Caco-2 (cell line): ENCODE measurements around the gene HTT. TPM values are rescaled to one million over a fixed set of nuclear protein-coding genes. Genes with fewer than 3 reads are reported as not detected.

ENCODE experiments used
- Bru-seq: library from RNA; stranded (reverse); fragments of 400-500 nt; gene quantifications from one replicate; lab custom pipeline; 2021; lab: Mats Ljungman, UMichigan
- BruChase-seq, 2 experiments: library from RNA; stranded (reverse); fragments of 400-500 nt; gene quantifications; one replicate each; lab custom pipeline; 2021; lab: Mats Ljungman, UMichigan
- BruUV-seq: library from RNA; stranded (reverse); fragments of 400-500 nt; replicated peaks from 2 replicates; lab custom pipeline; 2021; lab: Mats Ljungman, UMichigan
- CTCF ChIA-PET: fragments of 300-600 bp; sonication (Branson Sonifier 250); formaldehyde crosslinking; loops from one replicate; lab custom pipeline; 2022; ENCODE audit warnings: antibody characterized with exemption; lab: Charles Lee
- POLR2A ChIA-PET: fragments of 300-600 bp; sonication (Branson Sonifier 250); formaldehyde crosslinking; loops from one replicate; lab custom pipeline; 2022; ENCODE audit warnings: antibody characterized with exemption; lab: Charles Lee
- DNase-seq, 2 experiments: peaks; one replicate each; pipeline versions ENCODE4 v3.0.0 to v3.0.0-alpha.2; 2020 to 2022
- H3K27me3 ChIP-seq: replicated peaks from 2 replicates; pipeline ENCODE4 v1.6.0; 2011; ENCODE audit warnings: low read length; ENCODE audit not compliant: control insufficient read depth, insufficient read depth
- H3K36me3 ChIP-seq: 2 replicates; pipeline ENCODE4 v1.5.1; 2011; ENCODE audit warnings: low read length; ENCODE audit not compliant: control insufficient read depth, insufficient read depth
- H3K4me1 ChIP-seq: fragments of 250-450 bp; sonication (Bioruptor Pico); 2 replicates; pipeline ENCODE4 v1.5.1; 2020; ENCODE audit warnings: mild to moderate bottlenecking
- H3K4me3 ChIP-seq: 2 replicates; pipeline ENCODE4 v1.5.1; 2011; ENCODE audit warnings: low read depth, mild to moderate bottlenecking, control low read depth, low read length
- H3K9me3 ChIP-seq: fragments of 250-450 bp; sonication (Bioruptor Pico); 2 replicates; pipeline ENCODE4 v1.5.1; 2020; ENCODE audit warnings: mild to moderate bottlenecking, moderate library complexity
- H3K27ac Mint-ChIP-seq: one replicate; pipeline ENCODE4 v1.8.0; 2022; ENCODE audit warnings: mixed read lengths; ENCODE audit not compliant: unreplicated experiment
- H3K27me3 Mint-ChIP-seq: one replicate; pipeline ENCODE4 v1.8.0; 2022; ENCODE audit warnings: mixed read lengths; ENCODE audit not compliant: insufficient read depth, unreplicated experiment
- H3K36me3 Mint-ChIP-seq: one replicate; pipeline ENCODE4 v1.8.0; 2022; ENCODE audit warnings: mild to moderate bottlenecking, mixed read lengths; ENCODE audit not compliant: insufficient read depth, unreplicated experiment
- H3K4me1 Mint-ChIP-seq: one replicate; pipeline ENCODE4 v1.8.0; 2022; ENCODE audit warnings: low read depth, mixed read lengths; ENCODE audit not compliant: unreplicated experiment
- H3K4me3 Mint-ChIP-seq: one replicate; pipeline ENCODE4 v1.8.0; 2022; ENCODE audit warnings: mild to moderate bottlenecking, moderate library complexity, mixed read lengths; ENCODE audit not compliant: unreplicated experiment
- H3K9me3 Mint-ChIP-seq: one replicate; pipeline ENCODE4 v1.8.0; 2022; ENCODE audit warnings: mixed read lengths; ENCODE audit not compliant: unreplicated experiment
- intact Hi-C: fragments of 100-400 bp; cut with micrococcal nuclease; formaldehyde crosslinking; loops from one replicate; pipeline ENCODE4 v1.10.0; 2022; ENCODE audit not compliant: unreplicated experiment
- long read RNA-seq: library from polyadenylated mRNA; stranded (forward); transcript quantifications from one replicate; pipeline ENCODE4 v2.0.0, GENCODE V29; 2022
- total RNA-seq: library from RNA; stranded (reverse); gene quantifications from 2 replicates; pipeline ENCODE4 v1.2.3, GENCODE V29; 2022
- TF ChIP-seq, protein P1 (sequence below), 2 experiments: fragments of 200-600 bp in 1 of 2; IDR thresholded peaks; 1 replicate in 1 of 2; 2 replicates in 1 of 2; pipeline versions ENCODE4 v1.5.1 to v1.8.0; 2011 to 2022; ENCODE audit warnings: antibody characterized with exemption in 1 of 2, control low read depth in 1 of 2, inconsistent platforms in 1 of 2, low read depth in 1 of 2, low read length in 1 of 2, mild to moderate bottlenecking in 1 of 2, moderate library complexity in 1 of 2; ENCODE audit not compliant: insufficient read depth in 1 of 2, severe bottlenecking in 1 of 2, unreplicated experiment in 1 of 2

Gene HTT
- total RNA-seq (57.5 and 63.3 TPM in 2 replicates), Bru-seq, nascent RNA (percentile 72 among the genes with signal in this experiment), BruChase-seq, experiment 1, labeled RNA remaining after a 2-hour chase (percentile 76 among the genes with signal in this experiment), BruChase-seq, experiment 2, labeled RNA remaining after a 6-hour chase (percentile 79 among the genes with signal in this experiment)
- long read RNA-seq, partial matches to known transcripts = 10 of 13 reads
- long read RNA-seq, other reads (novel, unspliced or antisense) = 3 of 13 reads

DNA sequence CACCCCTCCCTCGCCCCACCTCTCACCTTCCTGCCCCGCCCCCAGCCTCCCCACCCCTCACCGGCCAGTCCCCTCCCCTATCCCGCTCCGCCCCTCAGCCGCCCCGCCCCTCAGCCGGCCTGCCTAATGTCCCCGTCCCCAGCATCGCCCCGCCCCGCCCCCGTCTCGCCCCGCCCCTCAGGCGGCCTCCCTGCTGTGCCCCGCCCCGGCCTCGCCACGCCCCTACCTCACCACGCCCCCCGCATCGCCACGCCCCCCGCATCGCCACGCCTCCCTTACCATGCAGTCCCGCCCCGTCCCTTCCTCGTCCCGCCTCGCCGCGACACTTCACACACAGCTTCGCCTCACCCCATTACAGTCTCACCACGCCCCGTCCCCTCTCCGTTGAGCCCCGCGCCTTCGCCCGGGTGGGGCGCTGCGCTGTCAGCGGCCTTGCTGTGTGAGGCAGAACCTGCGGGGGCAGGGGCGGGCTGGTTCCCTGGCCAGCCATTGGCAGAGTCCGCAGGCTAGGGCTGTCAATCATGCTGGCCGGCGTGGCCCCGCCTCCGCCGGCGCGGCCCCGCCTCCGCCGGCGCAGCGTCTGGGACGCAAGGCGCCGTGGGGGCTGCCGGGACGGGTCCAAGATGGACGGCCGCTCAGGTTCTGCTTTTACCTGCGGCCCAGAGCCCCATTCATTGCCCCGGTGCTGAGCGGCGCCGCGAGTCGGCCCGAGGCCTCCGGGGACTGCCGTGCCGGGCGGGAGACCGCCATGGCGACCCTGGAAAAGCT, at the start of gene HTT, which contains the start of gene HTT-AS:
HTT (plus strand) TSS at position 604 of the 768 bp plus-strand sequence; CDS start at position 749, 145 bp downstream.
HTT-AS (minus strand) TSS at position 461 of the 768 bp plus-strand sequence.
- H3K9me3 Mint-ChIP-seq = no peaks in the 10 kb centered on the region
- Histone ChIP-seq H3K9me3 (no peaks in the 10 kb centered on the region), H3K4me3 (peak within 1 kb of the TSS; percentile 94), H3K4me1 (peaks cover 13% of the 10 kb centered on the region), H3K36me3 (no peaks in the 10 kb centered on the region), H3K27me3 (no peaks in the 10 kb centered on the region)
- CTCF ChIA-PET = interaction anchor here (1.0 kb wide), 1 partner anchor 33 kb away, joined by 3 read pairs; no protein-coding TSS in a partner anchor
- no TSS peak for BruUV-seq
- H3K27ac Mint-ChIP-seq = peak within 1 kb of the TSS; percentile 91
- H3K4me3 Mint-ChIP-seq = peak within 1 kb of the TSS; percentile 96
- peaks cover 13% of the 10 kb centered on the region for H3K36me3 Mint-ChIP-seq
- no peaks in the 10 kb centered on the region for H3K27me3 Mint-ChIP-seq
- DNase-seq = peak; percentile 93 to 96
- POLR2A ChIA-PET = interaction anchor here (0.6 to 0.7 kb wide), 2 partner anchors 14 to 605 kb away, joined by 4 to 5 read pairs; partner anchors contain the start of gene RNF4
- intact Hi-C loops = loop anchor here (1.0 kb wide), 2 partner anchors 32 to 218 kb away; no protein-coding TSS in a partner anchor
- H3K4me1 Mint-ChIP-seq = peaks cover 9% of the 10 kb centered on the region
- TF ChIP-seq, protein P1, sequence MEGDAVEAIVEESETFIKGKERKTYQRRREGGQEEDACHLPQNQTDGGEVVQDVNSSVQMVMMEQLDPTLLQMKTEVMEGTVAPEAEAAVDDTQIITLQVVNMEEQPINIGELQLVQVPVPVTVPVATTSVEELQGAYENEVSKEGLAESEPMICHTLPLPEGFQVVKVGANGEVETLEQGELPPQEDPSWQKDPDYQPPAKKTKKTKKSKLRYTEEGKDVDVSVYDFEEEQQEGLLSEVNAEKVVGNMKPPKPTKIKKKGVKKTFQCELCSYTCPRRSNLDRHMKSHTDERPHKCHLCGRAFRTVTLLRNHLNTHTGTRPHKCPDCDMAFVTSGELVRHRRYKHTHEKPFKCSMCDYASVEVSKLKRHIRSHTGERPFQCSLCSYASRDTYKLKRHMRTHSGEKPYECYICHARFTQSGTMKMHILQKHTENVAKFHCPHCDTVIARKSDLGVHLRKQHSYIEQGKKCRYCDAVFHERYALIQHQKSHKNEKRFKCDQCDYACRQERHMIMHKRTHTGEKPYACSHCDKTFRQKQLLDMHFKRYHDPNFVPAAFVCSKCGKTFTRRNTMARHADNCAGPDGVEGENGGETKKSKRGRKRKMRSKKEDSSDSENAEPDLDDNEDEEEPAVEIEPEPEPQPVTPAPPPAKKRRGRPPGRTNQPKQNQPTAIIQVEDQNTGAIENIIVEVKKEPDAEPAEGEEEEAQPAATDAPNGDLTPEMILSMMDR (IDR thresholded peaks at IDR 0.05; ENCODE audit: insufficient read depth in 1 of 2, low read depth in 1 of 2, low read length in 1 of 2, severe bottlenecking in 1 of 2, unreplicated experiment in 1 of 2) = peak in 1 of 2 experiments; percentile 11

DNA sequence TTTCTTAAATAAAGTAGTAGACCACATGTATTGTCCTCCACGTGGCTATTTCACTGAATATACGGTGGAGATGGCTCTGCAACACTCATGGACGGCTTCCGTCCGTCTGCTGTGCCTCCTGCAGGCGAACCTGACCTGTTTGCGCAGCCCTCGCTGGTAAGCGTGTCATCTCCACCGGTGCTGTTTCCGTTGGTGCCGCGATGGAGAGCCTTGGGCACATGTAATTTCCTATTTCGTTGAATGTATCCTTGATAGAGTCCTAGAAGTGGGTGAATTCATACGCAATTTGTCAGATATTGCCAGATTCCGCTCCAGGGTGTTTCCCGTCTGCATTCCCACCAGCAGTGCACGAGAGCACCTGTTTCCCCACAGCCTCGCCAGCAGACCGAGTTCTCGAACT, 48.6 kb upstream of the HTT start:
- Mint-ChIP-seq H3K9me3 (peaks cover 9% of the 10 kb centered on the region), H3K36me3 (no peaks in the 10 kb centered on the region), H3K27ac (no peak overlapping the region), H3K4me3 (no peak overlapping the region), H3K4me1 (peaks cover 5% of the 10 kb centered on the region), H3K27me3 (peaks cover 3% of the 10 kb centered on the region)
- ChIA-PET CTCF (no interaction called here), POLR2A (no interaction called here)
- TF ChIP-seq, protein P1 (IDR thresholded peaks at IDR 0.05; ENCODE audit: insufficient read depth in 1 of 2, low read depth in 1 of 2, low read length in 1 of 2, severe bottlenecking in 1 of 2, unreplicated experiment in 1 of 2) = no peak
- intact Hi-C loops = no loop called here
- BruUV-seq = no TSS peak
- H3K4me3 ChIP-seq = no peak overlapping the region
- H3K27me3 ChIP-seq = no peaks in the 10 kb centered on the region
- H3K4me1 ChIP-seq = no peaks in the 10 kb centered on the region
- H3K36me3 ChIP-seq = no peaks in the 10 kb centered on the region
- H3K9me3 ChIP-seq = no peaks in the 10 kb centered on the region
- no peak for DNase-seq

DNA sequence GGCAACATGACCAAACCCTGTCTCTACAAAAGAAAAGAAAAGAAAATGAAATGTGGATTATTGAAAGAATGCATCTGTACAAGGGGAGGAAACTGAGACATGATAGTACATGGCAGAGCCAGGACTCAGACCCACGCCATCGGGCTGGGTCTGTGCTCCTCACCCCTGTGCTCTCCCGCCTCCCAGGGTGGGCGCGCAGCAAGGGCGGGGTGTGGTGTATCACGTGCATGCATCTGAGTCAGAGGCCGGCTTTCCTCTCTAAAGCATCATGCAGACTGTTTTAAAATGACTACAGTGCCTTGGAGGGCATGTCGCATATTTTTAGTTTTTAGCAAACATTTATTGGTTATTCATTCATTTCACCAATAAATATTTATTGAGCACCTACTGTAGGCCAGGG, 47.9 kb upstream of the HTT start:
- no peak for DNase-seq
- H3K27me3 ChIP-seq = no peaks in the 10 kb centered on the region
- intact Hi-C loops = no loop called here
- ChIA-PET POLR2A (no interaction called here), CTCF (no interaction called here)
- no peaks in the 10 kb centered on the region for H3K36me3 Mint-ChIP-seq
- no peaks in the 10 kb centered on the region for H3K9me3 ChIP-seq
- no TSS peak for BruUV-seq
- no peak overlapping the region for H3K4me3 ChIP-seq
- TF ChIP-seq, protein P1 (IDR thresholded peaks at IDR 0.05; ENCODE audit: insufficient read depth in 1 of 2, low read depth in 1 of 2, low read length in 1 of 2, severe bottlenecking in 1 of 2, unreplicated experiment in 1 of 2) = no peak
- H3K4me1 Mint-ChIP-seq = peaks cover 5% of the 10 kb centered on the region
- H3K36me3 ChIP-seq = no peaks in the 10 kb centered on the region
- H3K4me1 ChIP-seq = no peaks in the 10 kb centered on the region
- H3K27ac Mint-ChIP-seq = no peak overlapping the region
- H3K9me3 Mint-ChIP-seq = peaks cover 9% of the 10 kb centered on the region
- no peak overlapping the region for H3K4me3 Mint-ChIP-seq
- peaks cover 3% of the 10 kb centered on the region for H3K27me3 Mint-ChIP-seq
